ENCODE data around the gene CTCFL. TPM values are rescaled to one million over a fixed set of nuclear protein-coding genes. Genes with fewer than 3 reads are reported as not detected.

CTCFL gene
- total RNA-seq, 4 donors from 2014 or later = 0.13 to 0.46 TPM; not detected in 2

- intact Hi-C loops (cut with DNase I) = loop anchor here (10.0 kb wide), 1 partner anchor 408 kb away; no protein-coding TSS in a partner anchor
- H3K4me3 ChIP-seq (replicated peaks in 1 of 3) = no peak overlapping the region
- TF ChIP-seq POLR2A (IDR thresholded peaks at IDR 0.05) (no peak), CTCF (IDR thresholded peaks at IDR 0.05) (no peak)
- no peaks in the 10 kb centered on the region for H3K36me3 ChIP-seq
- WGBS, 2 donors = 94 to 95% methylated on average over 6 of the region's 6 CpGs
- H3K9me3 ChIP-seq = no peaks in the 10 kb centered on the region
- no peak overlapping the region for H3K27ac ChIP-seq
- no peaks in the 10 kb centered on the region for H3K27me3 ChIP-seq
- peaks cover 25 to 34% of the 10 kb centered on the region in 2 donors for H3K4me1 ChIP-seq
- no peak for DNase-seq
Measured at GRCh38 chr20:57502336-57502700, 22.6 kb downstream of the CTCFL start.

- Histone ChIP-seq H3K27ac (peak overlapping the region in 2 of 3 donors; percentile 12 to 50), H3K4me3 (replicated peaks in 1 of 3) (no peak overlapping the region), H3K36me3 (no peaks in the 10 kb centered on the region), H3K9me3 (no peaks in the 10 kb centered on the region), H3K27me3 (no peaks in the 10 kb centered on the region), H3K4me1 (peaks cover 23 to 29% of the 10 kb centered on the region in 2 donors)
- no peak for DNase-seq
- 83 to 89% methylated on average over 17 of the region's 17 CpGs for WGBS, 2 donors
- TF ChIP-seq POLR2A (IDR thresholded peaks at IDR 0.05) (no peak), CTCF (IDR thresholded peaks at IDR 0.05) (no peak)
- intact Hi-C loops (cut with DNase I) = loop anchor here (10.0 kb wide), 1 partner anchor 407 kb away; no protein-coding TSS in a partner anchor
Measured at GRCh38 chr20:57501461-57502335, 23.2 kb downstream of the CTCFL start.

- 37 to 49% methylated on average over 17 of the region's 17 CpGs for WGBS, 2 donors
- Histone ChIP-seq H3K4me3 (replicated peaks in 1 of 3) (no peak overlapping the region), H3K27me3 (no peaks in the 10 kb centered on the region), H3K27ac (peak overlapping the region in 2 of 3 donors; percentile 12 to 50), H3K9me3 (no peaks in the 10 kb centered on the region), H3K36me3 (no peaks in the 10 kb centered on the region), H3K4me1 (peaks cover 15 to 22% of the 10 kb centered on the region in 2 donors)
- peak; percentile 78 to 85 for DNase-seq
- TF ChIP-seq POLR2A (IDR thresholded peaks at IDR 0.05) (peak in 1 of 2 donors; percentile 12), CTCF (IDR thresholded peaks at IDR 0.05) (no peak)
- intact Hi-C loops (cut with DNase I) = loop anchor here (10.0 kb wide), 1 partner anchor 406 kb away; no protein-coding TSS in a partner anchor
Measured at GRCh38 chr20:57500962-57501361, 24.0 kb downstream of the CTCFL start.

- Histone ChIP-seq H3K27me3 (no peaks in the 10 kb centered on the region), H3K9me3 (no peaks in the 10 kb centered on the region), H3K36me3 (no peaks in the 10 kb centered on the region), H3K4me1 (peaks cover 9 to 15% of the 10 kb centered on the region in 2 donors), H3K4me3 (replicated peaks in 1 of 3) (no peak overlapping the region), H3K27ac (peak overlapping the region in 2 of 3 donors; percentile 12 to 50)
- intact Hi-C loops (cut with DNase I) = loop anchor here (10.0 kb wide), 1 partner anchor 405 kb away; no protein-coding TSS in a partner anchor
- 83 to 90% methylated on average over 7 of the region's 7 CpGs for WGBS, 2 donors
- TF ChIP-seq POLR2A (IDR thresholded peaks at IDR 0.05) = no peak
- no peak for TF ChIP-seq CTCF (IDR thresholded peaks at IDR 0.05)
- no peak for DNase-seq
Measured at GRCh38 chr20:57500235-57500634, 24.7 kb downstream of the CTCFL start.

GRCh38 chr20:57499676-57500075 lies 25.3 kb downstream of the CTCFL start:
- no peaks in the 10 kb centered on the region for H3K9me3 ChIP-seq
- H3K27ac ChIP-seq = no peak overlapping the region
- TF ChIP-seq CTCF (IDR thresholded peaks at IDR 0.05) = no peak
- TF ChIP-seq POLR2A (IDR thresholded peaks at IDR 0.05) = no peak
- H3K27me3 ChIP-seq = no peaks in the 10 kb centered on the region
- no peak for DNase-seq
- intact Hi-C loops (cut with DNase I) = loop anchor here (5.0 to 10.0 kb wide), 2 partner anchors 117 to 405 kb away; no protein-coding TSS in a partner anchor
- no peaks in the 10 kb centered on the region for H3K36me3 ChIP-seq
- H3K4me1 ChIP-seq = peaks cover 5 to 12% of the 10 kb centered on the region in 2 donors
- no peak overlapping the region for H3K4me3 ChIP-seq (replicated peaks in 1 of 3)
- 72 to 78% methylated on average over 14 of the region's 14 CpGs for WGBS, 2 donors
